Colonic mucosa (tissue), 4 donors: ENCODE results near the gene AKAP9. TPM values are rescaled to one million over a fixed set of nuclear protein-coding genes. Genes with fewer than 3 reads are reported as not detected.
"Not testable (repeated sequence)": the region's sequence is repeated elsewhere in the genome, so short reads cannot be mapped to it uniquely, and the experiment has no call there.

ENCODE experiments used
- DNase-seq: peaks from one replicate; pipeline ENCODE4 v3.0.0-alpha.2; 2020
- H3K27ac ChIP-seq: fragments of 200-600 bp; one replicate; pipeline ENCODE4 v1.8.0; 2021
- H3K27me3 ChIP-seq: fragments of 200-600 bp; one replicate; pipeline ENCODE4 v1.8.0; 2021
- H3K36me3 ChIP-seq: fragments of 200-600 bp; one replicate; pipeline ENCODE4 v1.8.0; 2021
- H3K4me1 ChIP-seq: fragments of 200-600 bp; one replicate; pipeline ENCODE4 v1.8.0; 2021; ENCODE audit warnings: mild to moderate bottlenecking
- H3K4me3 ChIP-seq: fragments of 200-600 bp; one replicate; pipeline ENCODE4 v1.8.0; 2021
- H3K9ac ChIP-seq, 2 donors: one replicate each; pipeline ENCODE4 v1.7.0; 2013; ENCODE audit warnings: control low read depth in 2 of 2, low read depth in 2 of 2, low read length in 2 of 2
- H3K9me3 ChIP-seq: fragments of 200-600 bp; one replicate; pipeline ENCODE4 v1.8.0; 2021
- CTCF ChIP-seq: fragments of 200-600 bp; IDR thresholded peaks from one replicate; pipeline ENCODE4 v1.8.0; 2022; ENCODE audit warnings: antibody characterized with exemption, mild to moderate bottlenecking
- intact Hi-C: fragments of 100-400 bp; cut with DNase I; formaldehyde crosslinking; loops from one replicate; pipeline ENCODE4 v1.14.1; 2022
- total RNA-seq, 2 donors: library from RNA; stranded (reverse); fragmentation: NEBNext Ultra II Directional in 1 of 2; extraction: Animal tissue kit (Norgen Biotek cat#: 25700) in 1 of 2; gene quantifications; one replicate each; pipeline ENCODE4 v1.2.1, GENCODE V29; 2021
- donor health status: healthy.
- donor health status: DM: no; HTN: no; CAD: no.
- donor health status: DM: no; HTN: no; CAD: no.

Gene AKAP9
- total RNA-seq, 2 donors from 2014 or later: 97.7 to 140 TPM

GRCh38 chr7:92100534-92100933 is 159.9 kb downstream of the AKAP9 start:
- H3K4me1 ChIP-seq: no peaks in the 10 kb centered on the region
- no peaks in the 10 kb centered on the region for H3K27me3 ChIP-seq
- TF ChIP-seq CTCF: no peak
- intact Hi-C loops: no loop called here
- DNase-seq: no peak
- H3K9ac ChIP-seq: no peak overlapping the region
- H3K36me3 ChIP-seq: peaks cover 16% of the 10 kb centered on the region
- H3K9me3 ChIP-seq: no peaks in the 10 kb centered on the region
- H3K4me3 ChIP-seq: no peak overlapping the region
- no peak overlapping the region for H3K27ac ChIP-seq

GRCh38 chr7:92102862-92103261 is 162.2 kb downstream of the AKAP9 start:
- H3K27ac ChIP-seq, H3K9me3 ChIP-seq, H3K9ac ChIP-seq, DNase-seq, H3K4me1 ChIP-seq, intact Hi-C loops, H3K27me3 ChIP-seq, H3K4me3 ChIP-seq: not testable (repeated sequence)
- H3K36me3 ChIP-seq: peaks cover 16% of the 10 kb centered on the region

GRCh38 chr7:92108821-92109220 is 168.2 kb downstream of the AKAP9 start:
- DNase-seq: no peak
- H3K4me1 ChIP-seq: no peaks in the 10 kb centered on the region
- H3K36me3 ChIP-seq: no peaks in the 10 kb centered on the region

GRCh38 chr7:92110857-92111256 is 170.2 kb downstream of the AKAP9 start:
- intact Hi-C loops: no loop called here
- H3K4me3 ChIP-seq: no peak overlapping the region
- H3K9me3 ChIP-seq: no peaks in the 10 kb centered on the region
- H3K36me3 ChIP-seq: no peaks in the 10 kb centered on the region
- no peak for TF ChIP-seq CTCF
- H3K27me3 ChIP-seq: no peaks in the 10 kb centered on the region
- no peak overlapping the region for H3K27ac ChIP-seq
- H3K9ac ChIP-seq: no peak overlapping the region
- H3K4me1 ChIP-seq: no peaks in the 10 kb centered on the region
- no peak for DNase-seq

More at GRCh38 chr7:92108821-92109220, 168.2 kb downstream of the AKAP9 start:
- H3K27me3 ChIP-seq: no peaks in the 10 kb centered on the region
- intact Hi-C loops: no loop called here
- no peak overlapping the region for H3K27ac ChIP-seq
- no peak overlapping the region for H3K4me3 ChIP-seq
- no peak for TF ChIP-seq CTCF
- H3K9me3 ChIP-seq: no peaks in the 10 kb centered on the region
- H3K9ac ChIP-seq: no peak overlapping the region

- no peaks in the 10 kb centered on the region for H3K27me3 ChIP-seq
- no peak overlapping the region for H3K4me3 ChIP-seq
- intact Hi-C loops: no loop called here
- DNase-seq: no peak
- no peak overlapping the region for H3K27ac ChIP-seq
- no peak overlapping the region for H3K9ac ChIP-seq
- no peaks in the 10 kb centered on the region for H3K36me3 ChIP-seq
- H3K4me1 ChIP-seq: no peaks in the 10 kb centered on the region
- no peaks in the 10 kb centered on the region for H3K9me3 ChIP-seq
- TF ChIP-seq CTCF: no peak
These were observed 175.2 kb downstream of the AKAP9 start for GRCh38 chr7:92115821-92116220.

- Histone ChIP-seq H3K36me3 (no peaks in the 10 kb centered on the region), H3K27ac (no peak overlapping the region), H3K4me3 (no peak overlapping the region), H3K9me3 (no peaks in the 10 kb centered on the region), H3K9ac (no peak overlapping the region), H3K27me3 (no peaks in the 10 kb centered on the region), H3K4me1 (no peaks in the 10 kb centered on the region)
- no peak for TF ChIP-seq CTCF
- intact Hi-C loops: no loop called here
- no peak for DNase-seq
These were observed 176.3 kb downstream of the AKAP9 start for GRCh38 chr7:92116949-92117348.
